Kidney (tissue), 14 donors: ENCODE measurements around the gene SLCO3A1. TPM values are rescaled to one million over a fixed set of nuclear protein-coding genes. Genes with fewer than 3 reads are reported as not detected.

Experiments used
- DNase-seq, 5 donors: peaks; one replicate each; pipeline ENCODE4 v3.0.0-alpha.2; 2013 to 2020
- FAIRE-seq: peaks from 2 replicates; lab custom pipeline; 2012; peaks lifted over from hg19 to GRCh38; lab: Jason Lieb, UNC
- H3K27ac ChIP-seq, 2 donors: one replicate each; pipeline ENCODE4 v1.7.0; 2013; ENCODE audit warnings: low read depth in 2 of 2, low read length in 2 of 2, inconsistent platforms in 1 of 2
- H3K27me3 ChIP-seq: one replicate; pipeline ENCODE4 v1.7.1; 2013; ENCODE audit warnings: low read length, inconsistent platforms; ENCODE audit not compliant: control insufficient read depth, insufficient read depth
- H3K36me3 ChIP-seq, 3 donors: one replicate each; pipeline versions ENCODE4 v1.7.0 to v1.7.1; 2013; ENCODE audit warnings: low read length in 3 of 3, control low read depth in 1 of 3, inconsistent platforms in 1 of 3; ENCODE audit not compliant: insufficient read depth in 3 of 3, control insufficient read depth in 2 of 3
- H3K4me1 ChIP-seq, 3 donors: one replicate each; pipeline versions ENCODE4 v1.7.0 to v1.7.1; 2013; ENCODE audit warnings: low read length in 3 of 3, inconsistent platforms in 1 of 3, low read depth in 1 of 3; ENCODE audit not compliant: control insufficient read depth in 2 of 3, insufficient read depth in 2 of 3
- H3K4me3 ChIP-seq, 3 donors: one replicate each; pipeline versions ENCODE4 v1.7.0 to v1.8.1; 2013; ENCODE audit warnings: low read length in 3 of 3, control low read depth in 1 of 3, inconsistent platforms in 1 of 3
- H3K9ac ChIP-seq, 3 donors: one replicate each; pipeline versions ENCODE4 v1.7.0 to v1.7.1; 2013; ENCODE audit warnings: low read length in 3 of 3, control low read depth in 1 of 3, inconsistent platforms in 1 of 3
- H3K9me3 ChIP-seq, 3 donors: one replicate each; pipeline versions ENCODE4 v1.7.0 to v1.7.1; 2013; ENCODE audit warnings: low read length in 3 of 3, control low read depth in 1 of 3, inconsistent platforms in 1 of 3; ENCODE audit not compliant: control insufficient read depth in 2 of 3, insufficient read depth in 1 of 3
- CTCF ChIP-seq: IDR thresholded peaks from 3 replicates; pipeline ENCODE4 v1.5.1; 2012; ENCODE audit warnings: mild to moderate bottlenecking, moderate library complexity, borderline replicate concordance; ENCODE audit not compliant: insufficient read depth; ENCODE audit errors: extremely low read depth
- intact Hi-C: fragments of 100-400 bp; cut with DNase I; formaldehyde crosslinking; loops from one replicate; pipeline ENCODE4 v1.11.1; 2022
- polyA plus RNA-seq: library from polyadenylated mRNA; stranded (reverse); fragments of 350-450 nt; fragmentation: Illumina TruSeq; extraction: RNeasy Lipid Tissue Mini Kit (QIAGEN cat#74804); gene quantifications from one replicate; pipeline ENCODE4 v1.2.3, GENCODE V29; 2014; ENCODE audit warnings: low read depth, low replicate concordance; ENCODE audit not compliant: insufficient read depth
- total RNA-seq: library from RNA; stranded (reverse); fragmentation: NEBNext Ultra II Directional; extraction: Animal tissue kit (Norgen Biotek cat#: 25700); gene quantifications from one replicate; pipeline ENCODE4 v1.2.1, GENCODE V29; 2021
- donor health status: control.
- donor health status: control.
- donor health status: control.
- donor health status: control.
- donor health status: control.
- donor health status: DM: yes; HTN: yes; CAD: no.
- donor health status: Normal renal cell carcinoma (clear cell type).

SLCO3A1 gene
- total and polyA plus RNA-seq, 2 donors from 2014 or later = 12.8 to 59.4 TPM

- no peaks in the 10 kb centered on the region for H3K27me3 ChIP-seq
- H3K4me1 ChIP-seq = peaks cover 0 to 17% (median 2%) of the 10 kb centered on the region in 3 donors
- intact Hi-C loops = loop anchor here (10.0 kb wide), 1 partner anchor 221 kb away; the partner anchor contains the start of gene SLCO3A1
- DNase-seq (peak in 3 of 5 donors; percentile 50 to 77 (median 73)), FAIRE-seq (no peak)
- TF ChIP-seq CTCF = no peak
- no peaks in the 10 kb centered on the region for H3K9me3 ChIP-seq
- peak overlapping the region in 1 of 2 donors; percentile 5 for H3K27ac ChIP-seq
- no peaks in the 10 kb centered on the region for H3K36me3 ChIP-seq
- no peak overlapping the region for H3K9ac ChIP-seq
- H3K4me3 ChIP-seq = no peak overlapping the region
Measured at GRCh38 chr15:92075764-92076163, 222.3 kb downstream of the SLCO3A1 start.

GRCh38 chr15:92076541-92076940 is 223.0 kb downstream of the SLCO3A1 start:
- DNase-seq (no peak), FAIRE-seq (no peak)
- peaks cover 0 to 14% (median 2%) of the 10 kb centered on the region in 3 donors for H3K4me1 ChIP-seq
- no peaks in the 10 kb centered on the region for H3K36me3 ChIP-seq
- H3K9ac ChIP-seq = no peak overlapping the region
- no peak for TF ChIP-seq CTCF
- no peak overlapping the region for H3K4me3 ChIP-seq
- H3K27me3 ChIP-seq = no peaks in the 10 kb centered on the region
- intact Hi-C loops = loop anchor here (10.0 kb wide), 1 partner anchor 222 kb away; the partner anchor contains the start of gene SLCO3A1
- H3K9me3 ChIP-seq = no peaks in the 10 kb centered on the region
- no peak overlapping the region for H3K27ac ChIP-seq

- no peaks in the 10 kb centered on the region for H3K9me3 ChIP-seq
- H3K4me3 ChIP-seq = no peak overlapping the region
- H3K27me3 ChIP-seq = no peaks in the 10 kb centered on the region
- H3K36me3 ChIP-seq = no peaks in the 10 kb centered on the region
- peaks cover 0 to 19% (median 2%) of the 10 kb centered on the region in 3 donors for H3K4me1 ChIP-seq
- TF ChIP-seq CTCF = peak; percentile 85
- no peak overlapping the region for H3K9ac ChIP-seq
- H3K27ac ChIP-seq = no peak overlapping the region
- DNase-seq = peak; percentile 77 to 88 (median 81)
- intact Hi-C loops = loop anchor here (10.0 kb wide), 1 partner anchor 223 kb away; the partner anchor contains the start of gene SLCO3A1
- FAIRE-seq = no peak
Measured at GRCh38 chr15:92077353-92078085, 224.0 kb downstream of the SLCO3A1 start.
